SK-N-SH (cell line): ENCODE measurements around the gene INF2. TPM values are rescaled to one million over a fixed set of nuclear protein-coding genes. Genes with fewer than 3 reads are reported as not detected.

ENCODE experiments used
- CTCF ChIA-PET: fragments of 300-600, 350-600 bp; formaldehyde crosslinking; extraction: SDS; loops from one replicate; lab custom pipeline; 2021; lab: Yijun Ruan, JAX
- POLR2A ChIA-PET: fragments of 350-600 bp; sonication (Branson Sonifier 250); formaldehyde crosslinking; extraction: SDS; loops from one replicate; lab custom pipeline; 2020; ENCODE audit warnings: antibody characterized with exemption, inconsistent platforms; lab: Yijun Ruan, JAX
- DNase-seq: peaks from one replicate; pipeline ENCODE4 v3.0.0; 2012
- H2AFZ ChIP-seq: fragments of 200-600 bp; sonication (generic); 2 replicates; pipeline ENCODE4 v1.8.1; 2016; ENCODE audit warnings: antibody characterized with exemption, mild to moderate bottlenecking, low read depth
- H3F3A ChIP-seq: fragments of 200-600 bp; sonication (generic); replicated peaks from 2 replicates; pipeline ENCODE3; 2016; ENCODE audit warnings: antibody characterized with exemption, mild to moderate bottlenecking; ENCODE audit not compliant: insufficient read depth
- H3K27ac ChIP-seq, 2 experiments: fragments of 200-500 bp in 1 of 2; fragments of 200-600 bp in 1 of 2; sonication (Bioruptor generic) in 1 of 2; sonication (generic), shearing (Covaris generic) in 1 of 2; 2 replicates each; pipeline versions ENCODE4 v1.5.1 to v1.6.1; 2014 to 2016; ENCODE audit warnings: low read depth in 2 of 2, inconsistent platforms in 1 of 2, low read length in 1 of 2, mild to moderate bottlenecking in 1 of 2, mixed read lengths in 1 of 2
- H3K27me3 ChIP-seq: fragments of 200-600 bp; sonication (generic), shearing (Covaris generic); 2 replicates; pipeline ENCODE4 v1.6.1; 2016; ENCODE audit warnings: mixed run types; ENCODE audit not compliant: insufficient read depth
- H3K36me3 ChIP-seq, 2 experiments: fragments of 200-500 bp in 1 of 2; fragments of 200-600 bp in 1 of 2; sonication (Bioruptor generic) in 1 of 2; sonication (generic) in 1 of 2; replicated peaks in 1 of 2; 2 replicates each; pipeline versions ENCODE3 to v1.5.1; 2014 to 2016; ENCODE audit warnings: low read length in 1 of 2, mild to moderate bottlenecking in 1 of 2; ENCODE audit not compliant: insufficient read depth in 2 of 2, control insufficient read depth in 1 of 2
- H3K4me1 ChIP-seq, 2 experiments: fragments of 200-500 bp in 1 of 2; fragments of 200-600 bp in 1 of 2; sonication (Bioruptor generic) in 1 of 2; sonication (generic), shearing (Covaris generic) in 1 of 2; 2 replicates each; pipeline versions ENCODE4 v1.5.1 to v1.6.1; 2014 to 2016; ENCODE audit warnings: low read depth in 1 of 2, low read length in 1 of 2, mixed run types in 1 of 2; ENCODE audit not compliant: insufficient read depth in 2 of 2, control insufficient read depth in 1 of 2
- H3K4me2 ChIP-seq: fragments of 200-600 bp; sonication (generic), shearing (Covaris generic); 2 replicates; pipeline ENCODE4 v1.6.1; 2017; ENCODE audit warnings: mixed run types
- H3K4me3 ChIP-seq, 2 experiments: fragments of 200-500 bp in 1 of 2; fragments of 200-600 bp in 1 of 2; sonication (Bioruptor generic) in 1 of 2; sonication (generic), shearing (Covaris generic) in 1 of 2; 2 replicates each; pipeline versions ENCODE4 v1.5.1 to v1.8.1; 2014 to 2016; ENCODE audit warnings: low read depth in 2 of 2, inconsistent platforms in 1 of 2, low read length in 1 of 2, mild to moderate bottlenecking in 1 of 2, mixed read lengths in 1 of 2, moderate library complexity in 1 of 2
- H3K79me2 ChIP-seq: fragments of 200-600 bp; sonication (generic); 2 replicates; pipeline ENCODE4 v1.8.1; 2017; ENCODE audit warnings: mild to moderate bottlenecking; ENCODE audit not compliant: insufficient read depth
- H3K9ac ChIP-seq: fragments of 200-600 bp; sonication (generic); 2 replicates; pipeline ENCODE4 v1.6.1; 2017; ENCODE audit warnings: mixed run types
- H3K9me2 ChIP-seq: fragments of 200-600 bp; sonication (generic); 2 replicates; pipeline ENCODE4 v1.6.1; 2017; ENCODE audit warnings: mixed run types
- H3K9me3 ChIP-seq: fragments of 200-600 bp; sonication (generic); 2 replicates; pipeline ENCODE4 v1.6.1; 2017; ENCODE audit warnings: mixed run types, mild to moderate bottlenecking, moderate library complexity
- H4K20me1 ChIP-seq: fragments of 200-600 bp; sonication (generic); 2 replicates; pipeline ENCODE4 v1.6.1; 2017; ENCODE audit warnings: mild to moderate bottlenecking, mixed run types; ENCODE audit not compliant: insufficient read depth
- EP300 ChIP-seq, 2 experiments: IDR thresholded peaks; 2 replicates each; pipeline versions ENCODE4 v1.4.0 to v1.6.1; 2012; ENCODE audit warnings: borderline replicate concordance in 1 of 2, low read depth in 1 of 2, low read length in 1 of 2
- FOSL2 ChIP-seq: IDR thresholded peaks from 2 replicates; pipeline ENCODE4 v1.4.0; 2012; ENCODE audit warnings: low read depth, mild to moderate bottlenecking, moderate library complexity, borderline replicate concordance
- FOXM1 ChIP-seq: IDR thresholded peaks from 2 replicates; pipeline ENCODE4 v1.4.0; 2012; ENCODE audit warnings: low read depth, mild to moderate bottlenecking
- GABPA ChIP-seq: IDR thresholded peaks from 2 replicates; pipeline ENCODE4 v1.4.0; 2012; ENCODE audit warnings: low read depth, mild to moderate bottlenecking
- GATA2 ChIP-seq: sonication (generic); formaldehyde crosslinking; IDR thresholded peaks from 2 replicates; pipeline ENCODE4 v1.5.0; 2020; ENCODE audit warnings: mild to moderate bottlenecking, missing genetic modification reagents
- IRF3 ChIP-seq: fragments of 150-350 bp; IDR thresholded peaks from 2 replicates; pipeline ENCODE4 v1.6.1; 2016; ENCODE audit warnings: mild to moderate bottlenecking, low read depth, low read length
- JUND ChIP-seq: IDR thresholded peaks from 2 replicates; pipeline ENCODE4 v1.4.0; 2012
- MEF2A ChIP-seq: IDR thresholded peaks from 2 replicates; pipeline ENCODE4 v1.4.0; 2012; ENCODE audit warnings: low read depth, borderline replicate concordance
- MXI1 ChIP-seq: IDR thresholded peaks from 2 replicates; pipeline ENCODE4 v1.6.1; 2012; ENCODE audit warnings: mild to moderate bottlenecking, low read depth, low read length, improper control_type of control experiment
- NFIC ChIP-seq: IDR thresholded peaks from 2 replicates; pipeline ENCODE4 v1.4.0; 2012; ENCODE audit warnings: borderline replicate concordance
- POLR2AphosphoS5 ChIP-seq: IDR thresholded peaks from 2 replicates; pipeline ENCODE4 v1.6.1; 2012; ENCODE audit warnings: low read depth, low read length
- RAD21 ChIP-seq: IDR thresholded peaks from 2 replicates; pipeline ENCODE4 v1.6.1; 2012; ENCODE audit warnings: mild to moderate bottlenecking, low read length
- RCOR1 ChIP-seq: fragments of 150-350 bp; IDR thresholded peaks from 2 replicates; pipeline ENCODE4 v1.6.1; 2017; ENCODE audit warnings: antibody characterized with exemption, low read length
- REST ChIP-seq: IDR thresholded peaks from 2 replicates; pipeline ENCODE4 v1.6.1; 2012; ENCODE audit warnings: mild to moderate bottlenecking, low read depth, low read length, moderate library complexity
- TAF1 ChIP-seq: IDR thresholded peaks from 2 replicates; pipeline ENCODE4 v1.6.1; 2012; ENCODE audit warnings: low read depth, mild to moderate bottlenecking, low read length, moderate library complexity, borderline replicate concordance
- TCF12 ChIP-seq: IDR thresholded peaks from 2 replicates; pipeline ENCODE4 v1.4.0; 2012
- TEAD4 ChIP-seq: IDR thresholded peaks from 2 replicates; pipeline ENCODE4 v1.4.0; 2012; ENCODE audit warnings: mild to moderate bottlenecking, borderline replicate concordance; ENCODE audit not compliant: insufficient read depth
- WGBS: methylation state at CpG from one replicate; pipeline ENCODE4 v1.1.6; 2017; ENCODE audit warnings: low lambda C conversion rate; 5-methylcytosine and 5-hydroxymethylcytosine counted together
- polyA plus RNA-seq, 3 experiments: library from polyadenylated mRNA; depleted of rRNA; stranded (reverse); fragments of >200 nt; gene quantifications; 2 replicates each; pipeline ENCODE4 v1.2.3, GENCODE V29; 2012
- TF ChIP-seq, protein P1 (sequence below): fragments of 200-600 bp; sonication (generic); IDR thresholded peaks from 2 replicates; pipeline ENCODE4 v1.6.1; 2017; ENCODE audit warnings: antibody characterized with exemption, mild to moderate bottlenecking, moderate library complexity
- TF ChIP-seq, protein P2 (sequence below): IDR thresholded peaks from 2 replicates; pipeline ENCODE4 v1.4.0; 2012; ENCODE audit warnings: low read depth

Gene INF2
- polyA plus RNA-seq, 1 of the 3 experiments (the other 2 are of a cell fraction), result 32.5 TPM

GRCh38 chr14:104710071-104710735 is 20.8 kb downstream of the INF2 start:
- H3K27ac ChIP-seq, result no peak overlapping the region
- DNase-seq, result no peak
- no peak overlapping the region for H3K4me3 ChIP-seq
- POLR2A ChIA-PET, result no interaction called here
- TF ChIP-seq POLR2AphosphoS5, result no peak
- no peak for TF ChIP-seq GATA2 (CRISPR knock-in tag)
- H3K79me2 ChIP-seq, result no peaks in the 10 kb centered on the region
- no peak overlapping the region for H2AFZ ChIP-seq
- no peaks in the 10 kb centered on the region for H3K9me3 ChIP-seq
- H3K9me2 ChIP-seq, result no peaks in the 10 kb centered on the region
- no peak overlapping the region for H3K9ac ChIP-seq
- 93% methylated on average over 24 of the region's 34 CpGs for WGBS
- CTCF ChIA-PET, result interaction anchor here (1.2 to 2.9 kb wide), 15 partner anchors 13 to 77 kb away, joined by 4 to 33 read pairs (median 5); partner anchors contain the start of gene ADSS1
- H4K20me1 ChIP-seq, result no peaks in the 10 kb centered on the region; the same call in 1 of the 2 replicates
- H3K4me2 ChIP-seq, result no peak overlapping the region
- peaks cover 0 to 42% of the 10 kb centered on the region in 2 experiments for H3K36me3 ChIP-seq
- H3K4me1 ChIP-seq, result no peaks in the 10 kb centered on the region; a peak in 1 of 4 replicates
- no peaks in the 10 kb centered on the region for H3F3A ChIP-seq
- H3K27me3 ChIP-seq, result no peaks in the 10 kb centered on the region

GRCh38 chr14:104712881-104713734 is 23.7 kb downstream of the INF2 start:
- Histone ChIP-seq H3K9ac (no peak overlapping the region), H3K9me3 (no peaks in the 10 kb centered on the region), H3K4me1 (peaks cover 0 to 6% of the 10 kb centered on the region in 2 experiments; a peak in 1 of 4 replicates), H3K9me2 (no peaks in the 10 kb centered on the region), H3K79me2 (no peaks in the 10 kb centered on the region), H4K20me1 (no peaks in the 10 kb centered on the region; the same call in 1 of the 2 replicates), H3K36me3 (peaks cover 0 to 48% of the 10 kb centered on the region in 2 experiments), H3K27ac (no peak overlapping the region), H3K27me3 (no peaks in the 10 kb centered on the region), H3K4me3 (no peak overlapping the region), H3K4me2 (no peak overlapping the region), H3F3A (no peaks in the 10 kb centered on the region), H2AFZ (no peak overlapping the region)
- ChIA-PET CTCF (interaction anchor here (0.9 to 1.0 kb wide), 3 partner anchors 11 to 16 kb away, joined by 3 read pairs; partner anchors contain the start of gene ADSS1), POLR2A (no interaction called here)
- no peak for DNase-seq
- 95% methylated on average over 35 of the region's 40 CpGs for WGBS
- TF ChIP-seq, protein P1, sequence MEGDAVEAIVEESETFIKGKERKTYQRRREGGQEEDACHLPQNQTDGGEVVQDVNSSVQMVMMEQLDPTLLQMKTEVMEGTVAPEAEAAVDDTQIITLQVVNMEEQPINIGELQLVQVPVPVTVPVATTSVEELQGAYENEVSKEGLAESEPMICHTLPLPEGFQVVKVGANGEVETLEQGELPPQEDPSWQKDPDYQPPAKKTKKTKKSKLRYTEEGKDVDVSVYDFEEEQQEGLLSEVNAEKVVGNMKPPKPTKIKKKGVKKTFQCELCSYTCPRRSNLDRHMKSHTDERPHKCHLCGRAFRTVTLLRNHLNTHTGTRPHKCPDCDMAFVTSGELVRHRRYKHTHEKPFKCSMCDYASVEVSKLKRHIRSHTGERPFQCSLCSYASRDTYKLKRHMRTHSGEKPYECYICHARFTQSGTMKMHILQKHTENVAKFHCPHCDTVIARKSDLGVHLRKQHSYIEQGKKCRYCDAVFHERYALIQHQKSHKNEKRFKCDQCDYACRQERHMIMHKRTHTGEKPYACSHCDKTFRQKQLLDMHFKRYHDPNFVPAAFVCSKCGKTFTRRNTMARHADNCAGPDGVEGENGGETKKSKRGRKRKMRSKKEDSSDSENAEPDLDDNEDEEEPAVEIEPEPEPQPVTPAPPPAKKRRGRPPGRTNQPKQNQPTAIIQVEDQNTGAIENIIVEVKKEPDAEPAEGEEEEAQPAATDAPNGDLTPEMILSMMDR, result no peak
- TF ChIP-seq TEAD4, result no peak
- TF ChIP-seq JUND, result no peak
- TF ChIP-seq GATA2 (CRISPR knock-in tag), result no peak
- no peak for TF ChIP-seq TAF1
- TF ChIP-seq TCF12, result no peak
- TF ChIP-seq GABPA, result no peak
- no peak for TF ChIP-seq NFIC
- TF ChIP-seq RAD21, result no peak
- no peak for TF ChIP-seq MXI1
- TF ChIP-seq RCOR1, result no peak
- TF ChIP-seq, protein P2, sequence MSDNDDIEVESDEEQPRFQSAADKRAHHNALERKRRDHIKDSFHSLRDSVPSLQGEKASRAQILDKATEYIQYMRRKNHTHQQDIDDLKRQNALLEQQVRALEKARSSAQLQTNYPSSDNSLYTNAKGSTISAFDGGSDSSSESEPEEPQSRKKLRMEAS, result no peak
- no peak for TF ChIP-seq POLR2AphosphoS5
- no peak for TF ChIP-seq REST
- TF ChIP-seq FOSL2, result no peak
- TF ChIP-seq IRF3, result no peak
- TF ChIP-seq EP300 (IDR thresholded peaks at IDR 0.05; ENCODE audit: borderline replicate concordance in 1 of 2, low read depth in 1 of 2, low read length in 1 of 2), result no peak
- TF ChIP-seq MEF2A, result no peak
- no peak for TF ChIP-seq FOXM1
